A673 (cell line): ENCODE results near the gene MYOG. TPM values are rescaled to one million over a fixed set of nuclear protein-coding genes. Genes with fewer than 3 reads are reported as not detected.

Experiments used
- BruUV-seq: library from RNA; stranded (reverse); fragments of 400-500 nt; replicated peaks from 2 replicates; lab custom pipeline; 2021; lab: Mats Ljungman, UMichigan
- CTCF ChIA-PET: fragments of 300-600 bp; sonication (Branson Sonifier 250); formaldehyde crosslinking; loops from one replicate; lab custom pipeline; 2022; ENCODE audit warnings: antibody characterized with exemption; lab: Charles Lee
- POLR2A ChIA-PET: fragments of 300-600 bp; sonication (Branson Sonifier 250); formaldehyde crosslinking; loops from one replicate; lab custom pipeline; 2022; ENCODE audit warnings: antibody characterized with exemption; ENCODE audit not compliant: low non-redundant PET; lab: Charles Lee
- DNase-seq: peaks from one replicate; pipeline ENCODE4 v3.0.0-alpha.2; 2015; ENCODE audit warnings: low spot score
- H3K27ac ChIP-seq: fragments of 200-600 bp; sonication (generic); 2 replicates; pipeline ENCODE4 v1.5.1; 2016; ENCODE audit warnings: mixed run types, low read depth, mild to moderate bottlenecking, mixed read lengths, antibody characterized with exemption, low read length; ENCODE audit not compliant: poor library complexity, severe bottlenecking
- H3K27me3 ChIP-seq: fragments of 200-600 bp; sonication (generic); replicated peaks from 2 replicates; pipeline ENCODE4 v1.6.1; 2017; ENCODE audit warnings: mixed run types, low read depth, mild to moderate bottlenecking, mixed read lengths, antibody characterized with exemption, low read length; ENCODE audit not compliant: insufficient read depth, poor library complexity
- H3K36me3 ChIP-seq: fragments of 200-600 bp; sonication (generic); 2 replicates; pipeline ENCODE4 v1.6.1; 2016; ENCODE audit warnings: mixed run types, mild to moderate bottlenecking, mixed read lengths, antibody characterized with exemption, low read length; ENCODE audit not compliant: insufficient read depth, poor library complexity, severe bottlenecking
- H3K4me1 ChIP-seq: fragments of 200-600 bp; sonication (generic); 2 replicates; pipeline ENCODE4 v1.6.1; 2017; ENCODE audit warnings: mixed run types, mild to moderate bottlenecking, mixed read lengths, antibody characterized with exemption, low read length; ENCODE audit not compliant: insufficient read depth, poor library complexity, severe bottlenecking
- H3K4me3 ChIP-seq: fragments of 200-600 bp; sonication (generic); 2 replicates; pipeline ENCODE4 v1.5.1; 2016; ENCODE audit warnings: low read depth, mixed run types, mild to moderate bottlenecking, mixed read lengths, low read length; ENCODE audit not compliant: poor library complexity, severe bottlenecking
- H3K9me3 ChIP-seq: fragments of 200-600 bp; sonication (generic); 2 replicates; pipeline ENCODE4 v1.6.1; 2016; ENCODE audit warnings: mixed run types, low read depth, mild to moderate bottlenecking, mixed read lengths, antibody characterized with exemption, low read length; ENCODE audit not compliant: poor library complexity, severe bottlenecking
- EZH2 ChIP-seq: fragments of 200-600 bp; sonication (generic); IDR thresholded peaks from 2 replicates; pipeline ENCODE4 v1.6.1; 2017; ENCODE audit warnings: borderline replicate concordance, low read depth, mild to moderate bottlenecking, mixed read lengths, antibody characterized with exemption, low read length; ENCODE audit not compliant: poor library complexity, severe bottlenecking
- intact Hi-C: fragments of 100-400 bp; cut with micrococcal nuclease; formaldehyde crosslinking; loops from one replicate; pipeline ENCODE4 v1.10.0; 2022; ENCODE audit not compliant: unreplicated experiment
- total RNA-seq: library from RNA; stranded (reverse); gene quantifications from 2 replicates; pipeline ENCODE4 v1.2.3, GENCODE V29; 2021
- TF ChIP-seq, protein P1 (sequence below): fragments of 300-800, 200-600 bp; sonication (generic); conservative IDR thresholded peaks from 2 replicates; pipeline ENCODE4 v1.5.1; 2017; ENCODE audit warnings: low read depth, mild to moderate bottlenecking, antibody characterized with exemption, low read length, moderate library complexity, mixed read lengths

Gene MYOG
- total RNA-seq, 1 experiment from 2014 or later = not detected

- no peaks in the 10 kb centered on the region for H3K27me3 ChIP-seq
- no peak for TF ChIP-seq EZH2
- TF ChIP-seq, protein P1, sequence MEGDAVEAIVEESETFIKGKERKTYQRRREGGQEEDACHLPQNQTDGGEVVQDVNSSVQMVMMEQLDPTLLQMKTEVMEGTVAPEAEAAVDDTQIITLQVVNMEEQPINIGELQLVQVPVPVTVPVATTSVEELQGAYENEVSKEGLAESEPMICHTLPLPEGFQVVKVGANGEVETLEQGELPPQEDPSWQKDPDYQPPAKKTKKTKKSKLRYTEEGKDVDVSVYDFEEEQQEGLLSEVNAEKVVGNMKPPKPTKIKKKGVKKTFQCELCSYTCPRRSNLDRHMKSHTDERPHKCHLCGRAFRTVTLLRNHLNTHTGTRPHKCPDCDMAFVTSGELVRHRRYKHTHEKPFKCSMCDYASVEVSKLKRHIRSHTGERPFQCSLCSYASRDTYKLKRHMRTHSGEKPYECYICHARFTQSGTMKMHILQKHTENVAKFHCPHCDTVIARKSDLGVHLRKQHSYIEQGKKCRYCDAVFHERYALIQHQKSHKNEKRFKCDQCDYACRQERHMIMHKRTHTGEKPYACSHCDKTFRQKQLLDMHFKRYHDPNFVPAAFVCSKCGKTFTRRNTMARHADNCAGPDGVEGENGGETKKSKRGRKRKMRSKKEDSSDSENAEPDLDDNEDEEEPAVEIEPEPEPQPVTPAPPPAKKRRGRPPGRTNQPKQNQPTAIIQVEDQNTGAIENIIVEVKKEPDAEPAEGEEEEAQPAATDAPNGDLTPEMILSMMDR = no peak
- H3K4me3 ChIP-seq = no peak overlapping the region
- BruUV-seq = no TSS peak
- H3K9me3 ChIP-seq = peaks cover 14% of the 10 kb centered on the region
- H3K27ac ChIP-seq = no peak overlapping the region
- no peaks in the 10 kb centered on the region for H3K4me1 ChIP-seq
- no peaks in the 10 kb centered on the region for H3K36me3 ChIP-seq
- ChIA-PET CTCF (no interaction called here), POLR2A (no interaction called here)
- intact Hi-C loops = no loop called here
- no peak for DNase-seq
Measured at GRCh38 chr1:203095061-203095690, 9.4 kb upstream of the MYOG start.

- ChIA-PET CTCF (no interaction called here), POLR2A (no interaction called here)
Measured at GRCh38 chr1:203093754-203094410, 8.1 kb upstream of the MYOG start.

GRCh38 chr1:203091761-203092330 is 6.0 kb upstream of the MYOG start:
- H3K27ac ChIP-seq = no peak overlapping the region
- H3K9me3 ChIP-seq = peaks cover 14% of the 10 kb centered on the region
- no peak for DNase-seq
- no TSS peak for BruUV-seq
- no peak overlapping the region for H3K4me3 ChIP-seq
- ChIA-PET POLR2A (no interaction called here), CTCF (interaction anchor here (0.6 kb wide), 1 partner anchor 902 kb away, joined by 10 read pairs; no protein-coding TSS in a partner anchor)
- no peaks in the 10 kb centered on the region for H3K4me1 ChIP-seq
- no peak for TF ChIP-seq EZH2
- TF ChIP-seq, protein P1 = no peak
- intact Hi-C loops = no loop called here
- H3K27me3 ChIP-seq = no peaks in the 10 kb centered on the region
- no peaks in the 10 kb centered on the region for H3K36me3 ChIP-seq

More at GRCh38 chr1:203093754-203094410, 8.1 kb upstream of the MYOG start:
- H3K4me1 ChIP-seq = no peaks in the 10 kb centered on the region
- no peaks in the 10 kb centered on the region for H3K27me3 ChIP-seq
- no peaks in the 10 kb centered on the region for H3K36me3 ChIP-seq
- no TSS peak for BruUV-seq
- no peak for TF ChIP-seq EZH2
- TF ChIP-seq, protein P1 = no peak
- intact Hi-C loops = no loop called here
- H3K9me3 ChIP-seq = peaks cover 14% of the 10 kb centered on the region
- no peak overlapping the region for H3K4me3 ChIP-seq
- DNase-seq = no peak
- no peak overlapping the region for H3K27ac ChIP-seq
